ENCODE results near the gene SORL1-AS1.

The SORL1-AS1 gene

DNA sequence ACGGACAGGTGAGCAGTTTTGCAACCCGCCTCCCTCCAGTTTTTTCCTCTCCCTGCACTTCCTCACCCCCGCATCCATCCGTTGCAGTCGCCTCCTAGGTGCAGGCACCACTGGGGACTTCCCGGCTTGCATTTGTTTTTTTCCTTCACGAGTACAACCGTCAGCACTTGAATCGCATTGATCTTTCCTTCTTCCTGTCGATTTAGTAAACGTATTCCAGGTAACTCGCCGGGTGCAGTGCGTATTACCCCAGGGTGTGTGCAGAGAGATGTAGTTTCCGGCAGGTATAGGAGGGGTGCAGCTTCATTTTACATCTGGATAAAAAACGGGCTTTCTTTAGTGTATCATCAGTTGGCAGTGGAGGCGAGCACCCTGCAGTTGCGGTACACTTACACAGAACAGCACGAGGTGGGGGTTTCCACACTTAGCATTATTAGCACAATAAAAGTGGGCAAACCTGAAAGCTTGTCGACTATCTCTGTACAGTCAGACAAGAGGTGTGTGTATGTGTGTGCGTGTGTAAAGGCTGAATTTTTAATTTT, at the start of gene SORL1-AS1:
Gene SORL1-AS1, minus strand, starts transcription at position 359 of the 542 bp plus-strand sequence.
- H3K36me3 ChIP-seq (ENCODE audit: insufficient read depth, low read length) = no peaks in the 10 kb centered on the region
- H3K9me3 ChIP-seq (ENCODE audit: control insufficient read depth, insufficient read depth, low read length) = no peaks in the 10 kb centered on the region
- H3K4me1 ChIP-seq (ENCODE audit: insufficient read depth, low read length) = peaks cover 13% of the 10 kb centered on the region
- H3K9ac ChIP-seq (ENCODE audit: low read depth, low read length) = peak within 1 kb of the TSS; percentile 95

DNA sequence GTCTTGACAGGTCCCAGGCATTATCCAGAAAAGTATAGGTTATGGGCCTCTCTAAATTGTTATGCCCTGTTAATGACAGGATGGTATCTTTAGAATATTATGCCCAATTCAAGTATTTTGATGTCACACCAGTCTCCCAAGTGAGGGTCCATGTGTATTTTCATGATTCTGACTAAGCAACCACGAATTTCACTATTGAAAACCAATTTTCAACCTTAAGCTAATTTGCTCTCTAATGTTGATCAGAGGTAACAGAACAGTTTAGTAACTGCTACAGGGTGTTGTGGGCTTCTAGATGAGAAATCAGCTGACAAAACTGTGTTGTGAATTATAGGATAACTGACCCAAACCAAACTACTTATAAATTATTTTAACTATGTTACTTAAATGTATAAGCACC, 48.0 kb upstream of the SORL1-AS1 start:
- Histone ChIP-seq H3K9me3 (ENCODE audit: control insufficient read depth, insufficient read depth, low read length) (no peaks in the 10 kb centered on the region), H3K36me3 (ENCODE audit: insufficient read depth, low read length) (peaks cover 3% of the 10 kb centered on the region; the same call in 1 of the 2 replicates), H3K4me1 (ENCODE audit: insufficient read depth, low read length) (no peaks in the 10 kb centered on the region), H3K9ac (ENCODE audit: low read depth, low read length) (no peak overlapping the region)

DNA sequence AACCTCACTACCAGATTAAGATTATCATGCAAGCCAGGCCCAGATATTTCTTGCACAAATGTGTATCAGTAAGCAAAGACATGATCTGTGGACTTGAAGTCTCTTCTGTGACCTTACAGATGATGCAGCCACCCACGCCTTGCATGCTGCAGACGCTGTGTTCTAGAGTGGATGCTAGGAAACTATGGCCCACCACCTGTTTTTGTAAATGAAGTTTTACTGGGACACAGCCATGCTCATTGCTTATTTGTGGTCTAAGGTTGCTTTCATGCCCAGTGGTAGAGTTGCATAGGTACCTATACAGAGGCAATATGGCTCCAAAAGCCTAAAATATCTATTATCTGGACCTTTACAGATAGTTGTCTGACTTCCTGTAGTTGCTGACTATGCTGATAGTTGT, 47.5 kb upstream of the SORL1-AS1 start:
- Histone ChIP-seq H3K9me3 (ENCODE audit: control insufficient read depth, insufficient read depth, low read length) (no peaks in the 10 kb centered on the region), H3K4me1 (ENCODE audit: insufficient read depth, low read length) (no peaks in the 10 kb centered on the region), H3K36me3 (ENCODE audit: insufficient read depth, low read length) (peaks cover 3% of the 10 kb centered on the region; the same call in 1 of the 2 replicates), H3K9ac (ENCODE audit: low read depth, low read length) (no peak overlapping the region)

DNA sequence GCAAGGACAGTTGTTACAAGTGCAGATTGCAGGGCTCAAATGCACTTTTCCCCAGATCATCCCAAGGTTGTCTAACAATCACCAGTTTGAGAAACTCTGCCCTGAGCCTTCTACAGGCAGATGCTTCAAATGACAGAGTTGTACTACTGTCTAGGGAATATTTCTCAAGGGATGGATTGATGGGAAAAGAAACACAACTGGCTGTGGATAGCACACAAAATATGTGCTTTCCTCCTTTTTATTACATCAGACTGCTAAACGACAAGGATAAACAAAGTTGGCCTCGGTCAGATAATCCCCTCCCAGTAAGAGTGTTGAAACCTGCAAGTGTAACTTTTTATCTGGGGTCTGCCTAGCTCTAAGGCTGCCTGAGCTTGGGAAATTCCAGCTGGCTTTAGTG, 46.6 kb upstream of the SORL1-AS1 start:
- no peaks in the 10 kb centered on the region for H3K9me3 ChIP-seq (ENCODE audit: control insufficient read depth, insufficient read depth, low read length)
- H3K4me1 ChIP-seq (ENCODE audit: insufficient read depth, low read length) = no peaks in the 10 kb centered on the region
- no peak overlapping the region for H3K9ac ChIP-seq (ENCODE audit: low read depth, low read length)
- peaks cover 3% of the 10 kb centered on the region; the same call in 1 of the 2 replicates for H3K36me3 ChIP-seq (ENCODE audit: insufficient read depth, low read length)

DNA sequence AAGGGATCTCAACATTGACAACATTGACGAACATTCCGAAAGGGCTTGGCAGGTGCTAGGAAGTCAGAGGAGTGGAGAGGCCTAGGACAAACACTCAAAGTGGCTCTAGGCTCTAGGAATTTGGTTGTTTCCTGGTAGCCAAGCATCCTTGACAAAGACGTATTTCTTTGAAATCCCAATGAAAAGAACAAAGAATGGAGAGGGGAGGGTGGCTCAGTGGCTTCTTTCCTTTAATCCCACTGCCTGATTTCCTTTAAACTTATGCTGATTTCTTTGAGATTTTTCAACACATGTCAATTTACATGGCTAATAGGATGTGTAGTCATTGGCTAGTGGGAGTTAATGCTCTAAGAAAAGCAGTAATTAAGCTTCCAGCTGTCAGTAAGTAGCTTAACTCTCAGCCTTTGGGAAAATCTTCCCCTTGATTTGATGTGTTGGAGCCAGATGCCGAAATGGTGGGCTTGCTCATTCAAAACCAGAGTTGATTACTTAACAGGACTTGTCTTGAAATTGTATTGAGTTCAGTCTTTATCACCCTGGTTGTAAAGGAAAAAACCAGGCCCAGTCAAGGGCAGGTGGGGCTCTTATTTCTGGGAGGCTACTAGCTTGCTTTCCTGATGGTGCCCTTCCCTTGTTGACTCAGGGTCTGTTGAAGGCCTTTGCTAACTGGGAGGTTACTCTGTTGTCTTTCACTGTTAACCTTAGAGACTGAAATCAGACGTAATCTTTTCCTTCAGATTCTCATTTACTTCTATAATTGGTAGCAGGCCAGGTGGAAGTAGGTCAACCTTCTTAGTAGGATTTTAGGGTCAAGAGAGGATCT, 44.6 kb upstream of the SORL1-AS1 start:
- Histone ChIP-seq H3K9me3 (ENCODE audit: control insufficient read depth, insufficient read depth, low read length) (no peaks in the 10 kb centered on the region), H3K4me1 (ENCODE audit: insufficient read depth, low read length) (no peaks in the 10 kb centered on the region), H3K9ac (ENCODE audit: low read depth, low read length) (no peak overlapping the region), H3K36me3 (ENCODE audit: insufficient read depth, low read length) (peaks cover 3% of the 10 kb centered on the region; the same call in 1 of the 2 replicates)

DNA sequence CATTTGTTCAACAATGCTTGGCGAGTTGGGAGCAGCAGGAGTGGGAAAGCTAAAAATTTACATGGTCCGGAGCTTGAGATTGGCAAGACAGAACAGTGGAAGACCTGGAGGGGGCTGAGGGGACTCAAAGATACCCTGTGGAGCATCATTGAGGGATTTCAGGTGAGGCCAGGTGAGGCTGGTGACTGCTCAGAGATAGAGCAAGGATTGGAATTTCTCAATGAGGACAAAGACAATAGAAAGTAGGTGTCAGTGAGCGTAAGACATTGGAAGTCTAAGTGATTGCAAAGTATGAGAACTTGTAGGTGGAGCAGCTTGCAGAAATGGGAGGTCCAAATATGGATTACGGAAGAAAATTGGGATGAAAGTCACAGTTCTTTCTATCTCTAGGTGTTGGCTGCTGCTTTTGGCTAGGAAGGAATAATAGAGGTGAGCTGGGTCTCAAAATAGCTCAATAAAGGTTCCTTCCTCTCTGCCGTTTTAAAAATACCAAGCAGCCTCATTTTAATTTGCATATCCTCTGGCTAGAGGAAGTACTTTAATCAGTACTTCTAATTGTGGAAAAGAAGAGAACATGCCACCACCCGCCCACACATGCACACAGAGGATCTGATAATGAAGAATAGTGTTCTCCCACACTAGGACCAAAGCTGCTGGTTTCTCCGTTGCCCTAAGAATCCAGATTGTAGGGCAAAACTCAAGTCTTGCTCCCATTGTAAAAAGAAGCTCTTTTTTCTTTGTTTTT, 41.8 kb upstream of the SORL1-AS1 start:
- Histone ChIP-seq H3K9me3 (ENCODE audit: control insufficient read depth, insufficient read depth, low read length) (no peaks in the 10 kb centered on the region), H3K9ac (ENCODE audit: low read depth, low read length) (no peak overlapping the region), H3K36me3 (ENCODE audit: insufficient read depth, low read length) (no peaks in the 10 kb centered on the region; the same call in none of the 2 replicates), H3K4me1 (ENCODE audit: insufficient read depth, low read length) (no peaks in the 10 kb centered on the region)

DNA sequence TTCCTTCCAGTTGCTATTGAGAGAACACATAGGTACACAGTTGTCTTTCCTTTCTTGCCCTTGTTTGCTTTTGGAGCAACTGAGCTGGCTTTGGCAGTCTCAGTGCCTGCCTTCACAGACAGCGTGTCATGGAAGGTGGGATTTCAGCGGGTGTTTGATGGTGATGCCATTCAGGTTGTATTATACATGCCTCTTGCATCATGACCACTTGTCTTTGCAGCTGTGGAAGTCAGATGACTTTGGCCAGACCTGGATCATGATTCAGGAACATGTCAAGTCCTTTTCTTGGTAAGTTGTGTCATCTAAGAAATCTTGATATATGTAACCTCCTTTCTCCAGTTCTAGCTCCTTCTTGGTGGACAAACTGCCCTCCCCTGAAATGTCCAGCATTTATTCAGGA, 37.1 kb upstream of the SORL1-AS1 start:
- no peak overlapping the region for H3K9ac ChIP-seq (ENCODE audit: low read depth, low read length)
- peaks cover 3% of the 10 kb centered on the region; the same call in 1 of the 2 replicates for H3K36me3 ChIP-seq (ENCODE audit: insufficient read depth, low read length)
- no peaks in the 10 kb centered on the region for H3K9me3 ChIP-seq (ENCODE audit: control insufficient read depth, insufficient read depth, low read length)
- H3K4me1 ChIP-seq (ENCODE audit: insufficient read depth, low read length) = no peaks in the 10 kb centered on the region

DNA sequence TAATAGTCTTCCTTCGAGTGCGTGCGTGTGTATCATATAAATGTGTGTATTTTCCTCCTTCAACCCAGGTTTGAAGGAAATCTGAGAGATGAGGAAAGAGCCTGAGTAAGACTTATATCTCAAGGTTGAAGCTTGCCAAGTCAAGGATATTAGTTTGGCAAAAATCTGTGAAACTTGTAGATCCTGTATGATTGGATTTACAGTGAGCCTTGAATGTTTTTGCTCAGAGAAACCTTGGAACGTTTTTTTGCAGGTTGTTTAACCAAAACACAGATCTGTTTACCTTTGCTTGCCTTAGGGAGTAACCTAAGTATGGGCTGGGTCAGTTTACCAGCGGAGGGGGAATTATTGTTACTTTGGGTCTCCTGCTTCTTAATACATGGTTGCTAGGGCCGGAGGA, 35.9 kb upstream of the SORL1-AS1 start:
- Histone ChIP-seq H3K9me3 (ENCODE audit: control insufficient read depth, insufficient read depth, low read length) (no peaks in the 10 kb centered on the region), H3K36me3 (ENCODE audit: insufficient read depth, low read length) (peaks cover 3% of the 10 kb centered on the region; the same call in 1 of the 2 replicates), H3K9ac (ENCODE audit: low read depth, low read length) (no peak overlapping the region), H3K4me1 (ENCODE audit: insufficient read depth, low read length) (no peaks in the 10 kb centered on the region)

DNA sequence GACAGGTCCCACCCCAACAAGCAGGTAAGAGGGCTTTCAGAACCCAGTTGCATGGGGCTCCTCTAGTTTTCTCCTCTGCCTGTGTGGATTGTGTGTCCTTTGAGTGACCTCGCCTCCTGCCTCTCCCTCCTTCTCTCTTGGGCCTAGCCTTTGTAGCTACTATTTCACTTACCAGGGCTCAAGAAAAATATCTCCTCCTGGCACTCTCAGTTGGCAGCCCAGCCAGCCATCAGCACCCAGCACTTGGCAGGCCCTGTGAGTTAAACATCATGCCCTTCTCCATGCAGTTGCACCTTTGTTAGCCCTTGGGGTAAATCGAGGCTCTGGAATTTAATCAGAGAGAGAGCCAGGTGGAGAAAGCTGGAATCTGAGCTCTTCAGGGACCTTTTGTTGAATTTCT, 35.4 kb upstream of the SORL1-AS1 start:
- Histone ChIP-seq H3K4me1 (ENCODE audit: insufficient read depth, low read length) (peaks cover 4% of the 10 kb centered on the region), H3K9me3 (ENCODE audit: control insufficient read depth, insufficient read depth, low read length) (no peaks in the 10 kb centered on the region), H3K9ac (ENCODE audit: low read depth, low read length) (no peak overlapping the region), H3K36me3 (ENCODE audit: insufficient read depth, low read length) (peaks cover 3% of the 10 kb centered on the region; the same call in 1 of the 2 replicates)

DNA sequence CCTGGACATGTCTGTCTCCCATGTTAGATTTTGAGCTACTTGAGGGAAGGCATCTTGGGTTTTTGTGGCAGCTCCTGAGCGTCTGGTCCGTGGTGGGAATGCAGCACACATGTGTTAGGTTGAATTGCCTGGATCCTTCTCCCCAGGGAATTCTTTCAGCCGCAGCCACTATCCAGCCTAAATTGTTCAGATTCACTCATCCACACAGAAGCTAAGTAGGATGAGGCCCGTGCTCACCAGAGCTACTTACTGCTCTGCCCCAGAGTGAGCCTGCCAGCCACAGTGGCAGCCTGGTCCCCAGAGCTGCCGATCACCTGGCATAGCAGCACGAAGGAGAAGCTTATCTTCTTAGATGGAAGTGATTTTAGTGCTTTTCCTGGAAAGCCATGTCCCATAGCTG, 34.4 kb upstream of the SORL1-AS1 start:
- Histone ChIP-seq H3K36me3 (ENCODE audit: insufficient read depth, low read length) (peaks cover 3% of the 10 kb centered on the region; the same call in 1 of the 2 replicates), H3K9ac (ENCODE audit: low read depth, low read length) (no peak overlapping the region), H3K9me3 (ENCODE audit: control insufficient read depth, insufficient read depth, low read length) (no peaks in the 10 kb centered on the region), H3K4me1 (ENCODE audit: insufficient read depth, low read length) (peaks cover 12% of the 10 kb centered on the region)

DNA sequence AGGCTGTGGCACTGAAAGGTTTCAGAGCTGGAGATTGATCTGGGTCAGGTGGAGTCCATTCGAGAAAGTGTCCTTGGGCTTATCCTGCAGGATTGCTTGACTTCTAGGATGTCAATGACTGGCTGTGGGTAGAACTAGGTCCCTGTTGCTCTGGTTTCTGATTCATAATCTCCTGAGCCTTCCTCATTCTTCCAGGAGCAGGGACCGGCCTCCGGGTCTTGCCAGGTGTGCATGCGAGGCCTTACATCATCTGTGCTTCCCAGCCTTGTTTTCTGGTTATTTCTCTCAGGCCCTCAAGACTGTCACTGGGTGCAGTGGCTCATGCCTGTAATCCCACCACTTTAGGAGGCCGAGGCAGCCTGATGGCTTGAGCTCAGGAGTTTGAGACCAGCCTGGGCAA, 33.3 kb upstream of the SORL1-AS1 start:
- Histone ChIP-seq H3K4me1 (ENCODE audit: insufficient read depth, low read length) (peaks cover 16% of the 10 kb centered on the region), H3K9ac (ENCODE audit: low read depth, low read length) (no peak overlapping the region), H3K36me3 (ENCODE audit: insufficient read depth, low read length) (peaks cover 3% of the 10 kb centered on the region; the same call in 1 of the 2 replicates), H3K9me3 (ENCODE audit: control insufficient read depth, insufficient read depth, low read length) (no peaks in the 10 kb centered on the region)

DNA sequence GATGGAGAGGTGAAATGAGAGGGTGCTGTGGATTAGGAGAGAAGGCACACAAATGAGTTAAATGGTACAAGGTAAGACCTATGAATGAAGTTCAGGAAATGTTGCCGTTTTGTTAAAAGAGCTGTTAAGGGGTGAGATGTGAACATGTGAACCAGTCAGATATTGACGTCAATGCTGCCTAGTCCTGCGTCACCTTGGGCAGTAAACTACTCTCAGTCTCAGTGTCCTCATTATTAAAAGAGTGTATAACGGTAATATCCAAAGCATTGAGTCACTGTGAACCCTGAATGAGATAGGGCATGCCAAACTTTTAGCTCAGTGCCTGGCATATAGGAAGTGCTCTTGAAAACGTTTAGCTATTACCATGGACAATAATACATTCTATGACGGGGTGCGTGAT, 32.4 kb upstream of the SORL1-AS1 start:
- H3K9me3 ChIP-seq (ENCODE audit: control insufficient read depth, insufficient read depth, low read length) = no peaks in the 10 kb centered on the region
- 0 out of 2 replicates have a peak, but pooled peaks cover 3% of the 10 kb centered on the region for H3K36me3 ChIP-seq (ENCODE audit: insufficient read depth, low read length)

DNA sequence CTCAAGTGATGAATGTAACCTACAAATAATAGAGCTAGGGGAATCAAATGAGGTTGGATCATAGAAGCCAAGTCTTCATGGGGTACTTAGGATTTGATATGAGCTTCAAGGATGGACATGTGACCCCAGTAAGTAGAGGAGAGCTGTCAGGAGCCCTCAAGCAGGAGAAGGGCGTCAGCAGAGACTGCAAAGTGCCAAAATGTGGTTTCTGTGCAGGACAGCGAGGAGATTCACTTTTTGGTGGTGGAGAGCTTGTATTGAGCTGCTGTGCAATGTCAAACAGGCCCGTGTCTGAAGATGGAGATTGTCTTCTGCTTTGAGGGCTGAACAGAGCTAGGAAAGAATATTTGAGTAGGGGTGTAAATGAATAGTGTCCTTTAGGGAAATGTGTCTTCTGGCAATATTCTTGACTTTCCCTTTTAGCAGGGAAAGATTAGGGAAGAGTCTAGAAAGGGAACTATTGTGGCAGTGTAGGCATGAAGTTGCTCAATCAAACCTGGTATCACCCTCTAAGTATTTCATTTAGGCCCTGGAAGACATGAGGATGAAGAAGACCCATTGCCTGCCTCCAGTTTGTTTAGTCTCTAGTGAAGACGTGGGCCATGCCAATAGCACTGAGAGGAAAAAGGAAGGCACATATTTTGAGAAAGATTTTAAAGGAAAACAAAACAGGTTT, 31.2 kb upstream of the SORL1-AS1 start:
- 0 out of 2 replicates have a peak, but pooled peaks cover 3% of the 10 kb centered on the region for H3K36me3 ChIP-seq (ENCODE audit: insufficient read depth, low read length)

More for the DNA sequence above, 32.4 kb upstream of the SORL1-AS1 start:
- Histone ChIP-seq H3K4me1 (ENCODE audit: insufficient read depth, low read length) (peaks cover 16% of the 10 kb centered on the region), H3K9ac (ENCODE audit: low read depth, low read length) (no peak overlapping the region)

More for the DNA sequence above, 31.2 kb upstream of the SORL1-AS1 start:
- peaks cover 25% of the 10 kb centered on the region for H3K4me1 ChIP-seq (ENCODE audit: insufficient read depth, low read length)
- no peak overlapping the region for H3K9ac ChIP-seq (ENCODE audit: low read depth, low read length)
- H3K9me3 ChIP-seq (ENCODE audit: control insufficient read depth, insufficient read depth, low read length) = no peaks in the 10 kb centered on the region

All from ES-I3 (cell line).